ENCODE measurements around the gene ZSCAN18.

DNA sequence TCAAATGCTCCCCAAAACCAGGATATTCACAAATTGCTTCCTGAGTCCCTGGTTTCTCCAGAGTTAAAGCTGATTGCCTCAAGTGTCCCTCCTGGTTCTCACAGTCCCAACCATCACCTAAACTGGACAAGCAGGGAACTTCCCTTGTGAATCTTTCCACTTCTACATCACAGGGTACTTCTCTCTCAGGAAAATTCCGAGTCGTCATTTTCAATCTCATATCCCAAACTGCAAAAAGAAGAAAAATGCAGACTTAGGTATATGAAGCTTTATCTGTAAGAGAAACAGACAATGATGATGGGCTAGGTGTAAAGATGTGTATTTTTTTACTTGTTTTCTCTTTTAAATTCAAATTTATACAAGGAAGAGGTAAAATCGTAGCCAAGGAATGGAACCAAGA, 31.3 kb upstream of the ZSCAN18 start:
- TF ChIP-seq, protein P1, sequence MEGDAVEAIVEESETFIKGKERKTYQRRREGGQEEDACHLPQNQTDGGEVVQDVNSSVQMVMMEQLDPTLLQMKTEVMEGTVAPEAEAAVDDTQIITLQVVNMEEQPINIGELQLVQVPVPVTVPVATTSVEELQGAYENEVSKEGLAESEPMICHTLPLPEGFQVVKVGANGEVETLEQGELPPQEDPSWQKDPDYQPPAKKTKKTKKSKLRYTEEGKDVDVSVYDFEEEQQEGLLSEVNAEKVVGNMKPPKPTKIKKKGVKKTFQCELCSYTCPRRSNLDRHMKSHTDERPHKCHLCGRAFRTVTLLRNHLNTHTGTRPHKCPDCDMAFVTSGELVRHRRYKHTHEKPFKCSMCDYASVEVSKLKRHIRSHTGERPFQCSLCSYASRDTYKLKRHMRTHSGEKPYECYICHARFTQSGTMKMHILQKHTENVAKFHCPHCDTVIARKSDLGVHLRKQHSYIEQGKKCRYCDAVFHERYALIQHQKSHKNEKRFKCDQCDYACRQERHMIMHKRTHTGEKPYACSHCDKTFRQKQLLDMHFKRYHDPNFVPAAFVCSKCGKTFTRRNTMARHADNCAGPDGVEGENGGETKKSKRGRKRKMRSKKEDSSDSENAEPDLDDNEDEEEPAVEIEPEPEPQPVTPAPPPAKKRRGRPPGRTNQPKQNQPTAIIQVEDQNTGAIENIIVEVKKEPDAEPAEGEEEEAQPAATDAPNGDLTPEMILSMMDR (IDR thresholded peaks at IDR 0.05), result no peak
- TF ChIP-seq POLR2A (IDR thresholded peaks at IDR 0.05) (no peak), POLR2AphosphoS5 (IDR thresholded peaks at IDR 0.05) (no peak)
